ENCODE data around the gene USP6NL.

The USP6NL gene

GRCh38 chr10:11522821-11523245 is 88.6 kb downstream of the USP6NL start:
- no peak for TF ChIP-seq CTCF (IDR thresholded peaks at IDR 0.05; ENCODE audit: insufficient read depth, low read depth, low read length, missing control alignments)
- no peak overlapping the region for H3K4me3 ChIP-seq (ENCODE audit: low read length)

GRCh38 chr10:11521860-11522259 is 89.6 kb downstream of the USP6NL start:
- DNase-seq (ENCODE audit: low read depth), result peak; percentile 57
- H3K4me3 ChIP-seq (ENCODE audit: low read length), result no peak overlapping the region
- TF ChIP-seq CTCF (IDR thresholded peaks at IDR 0.05; ENCODE audit: insufficient read depth, low read depth, low read length, missing control alignments), result no peak

More at GRCh38 chr10:11522821-11523245, 88.6 kb downstream of the USP6NL start:
- peak; percentile 20 for DNase-seq (ENCODE audit: low read depth)

GRCh38 chr10:11520892-11521291 is 90.6 kb downstream of the USP6NL start:
- no peak for DNase-seq (ENCODE audit: low read depth)
- H3K4me3 ChIP-seq (ENCODE audit: low read length), result no peak overlapping the region
- TF ChIP-seq CTCF (IDR thresholded peaks at IDR 0.05; ENCODE audit: insufficient read depth, low read depth, low read length, missing control alignments), result no peak

GRCh38 chr10:11517150-11517549 is 94.3 kb downstream of the USP6NL start:
- TF ChIP-seq CTCF (IDR thresholded peaks at IDR 0.05; ENCODE audit: insufficient read depth, low read depth, low read length, missing control alignments), result no peak
- peak; percentile 65 for DNase-seq (ENCODE audit: low read depth)
- H3K4me3 ChIP-seq (ENCODE audit: low read length), result no peak overlapping the region

- TF ChIP-seq CTCF (IDR thresholded peaks at IDR 0.05; ENCODE audit: insufficient read depth, low read depth, low read length, missing control alignments), result no peak
- H3K4me3 ChIP-seq (ENCODE audit: low read length), result no peak overlapping the region
- DNase-seq (ENCODE audit: low read depth), result no peak
These were observed 95.1 kb downstream of the USP6NL start for GRCh38 chr10:11516431-11516746.

- DNase-seq (ENCODE audit: low read depth), result peak; percentile 78
- peak; percentile 92 for TF ChIP-seq CTCF (IDR thresholded peaks at IDR 0.05; ENCODE audit: insufficient read depth, low read depth, low read length, missing control alignments)
These were observed 95.6 kb downstream of the USP6NL start for GRCh38 chr10:11515596-11516430.

GRCh38 chr10:11513727-11514126 is 97.7 kb downstream of the USP6NL start:
- no peak for DNase-seq (ENCODE audit: low read depth)
- TF ChIP-seq CTCF (IDR thresholded peaks at IDR 0.05; ENCODE audit: insufficient read depth, low read depth, low read length, missing control alignments), result no peak
- H3K4me3 ChIP-seq (ENCODE audit: low read length), result no peak overlapping the region

More at GRCh38 chr10:11515596-11516430, 95.6 kb downstream of the USP6NL start:
- no peak overlapping the region for H3K4me3 ChIP-seq (ENCODE audit: low read length)

Data from epithelial cell of esophagus (primary cell).